ENCODE data around the gene DCDC2C.

DNA sequence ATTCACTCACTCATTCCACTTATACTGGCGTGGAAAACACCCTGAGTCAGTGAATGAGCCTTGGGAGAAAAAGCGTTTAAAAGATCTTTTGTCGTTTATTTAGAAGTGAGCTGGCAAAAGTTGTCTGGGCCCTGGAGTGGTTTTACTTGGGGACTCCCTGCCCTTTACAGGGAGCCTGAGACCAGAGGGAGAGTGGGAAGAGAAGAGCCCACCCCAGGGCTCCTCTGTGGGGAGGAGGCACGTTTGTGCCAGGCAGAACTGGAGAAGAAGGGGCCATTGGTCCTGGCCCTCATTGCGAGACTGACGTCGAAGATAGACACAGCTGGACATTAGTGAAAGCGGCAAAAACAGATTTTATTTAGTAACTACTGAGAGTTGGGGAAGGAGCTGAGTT is 25.7 kb downstream of the DCDC2C start:
- TF ChIP-seq, protein P1, sequence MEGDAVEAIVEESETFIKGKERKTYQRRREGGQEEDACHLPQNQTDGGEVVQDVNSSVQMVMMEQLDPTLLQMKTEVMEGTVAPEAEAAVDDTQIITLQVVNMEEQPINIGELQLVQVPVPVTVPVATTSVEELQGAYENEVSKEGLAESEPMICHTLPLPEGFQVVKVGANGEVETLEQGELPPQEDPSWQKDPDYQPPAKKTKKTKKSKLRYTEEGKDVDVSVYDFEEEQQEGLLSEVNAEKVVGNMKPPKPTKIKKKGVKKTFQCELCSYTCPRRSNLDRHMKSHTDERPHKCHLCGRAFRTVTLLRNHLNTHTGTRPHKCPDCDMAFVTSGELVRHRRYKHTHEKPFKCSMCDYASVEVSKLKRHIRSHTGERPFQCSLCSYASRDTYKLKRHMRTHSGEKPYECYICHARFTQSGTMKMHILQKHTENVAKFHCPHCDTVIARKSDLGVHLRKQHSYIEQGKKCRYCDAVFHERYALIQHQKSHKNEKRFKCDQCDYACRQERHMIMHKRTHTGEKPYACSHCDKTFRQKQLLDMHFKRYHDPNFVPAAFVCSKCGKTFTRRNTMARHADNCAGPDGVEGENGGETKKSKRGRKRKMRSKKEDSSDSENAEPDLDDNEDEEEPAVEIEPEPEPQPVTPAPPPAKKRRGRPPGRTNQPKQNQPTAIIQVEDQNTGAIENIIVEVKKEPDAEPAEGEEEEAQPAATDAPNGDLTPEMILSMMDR (IDR thresholded peaks at IDR 0.05; ENCODE audit: poor library complexity, severe bottlenecking), result no peak
- TF ChIP-seq POLR2AphosphoS5 (IDR thresholded peaks at IDR 0.05), result no peak
- TF ChIP-seq, protein P2, sequence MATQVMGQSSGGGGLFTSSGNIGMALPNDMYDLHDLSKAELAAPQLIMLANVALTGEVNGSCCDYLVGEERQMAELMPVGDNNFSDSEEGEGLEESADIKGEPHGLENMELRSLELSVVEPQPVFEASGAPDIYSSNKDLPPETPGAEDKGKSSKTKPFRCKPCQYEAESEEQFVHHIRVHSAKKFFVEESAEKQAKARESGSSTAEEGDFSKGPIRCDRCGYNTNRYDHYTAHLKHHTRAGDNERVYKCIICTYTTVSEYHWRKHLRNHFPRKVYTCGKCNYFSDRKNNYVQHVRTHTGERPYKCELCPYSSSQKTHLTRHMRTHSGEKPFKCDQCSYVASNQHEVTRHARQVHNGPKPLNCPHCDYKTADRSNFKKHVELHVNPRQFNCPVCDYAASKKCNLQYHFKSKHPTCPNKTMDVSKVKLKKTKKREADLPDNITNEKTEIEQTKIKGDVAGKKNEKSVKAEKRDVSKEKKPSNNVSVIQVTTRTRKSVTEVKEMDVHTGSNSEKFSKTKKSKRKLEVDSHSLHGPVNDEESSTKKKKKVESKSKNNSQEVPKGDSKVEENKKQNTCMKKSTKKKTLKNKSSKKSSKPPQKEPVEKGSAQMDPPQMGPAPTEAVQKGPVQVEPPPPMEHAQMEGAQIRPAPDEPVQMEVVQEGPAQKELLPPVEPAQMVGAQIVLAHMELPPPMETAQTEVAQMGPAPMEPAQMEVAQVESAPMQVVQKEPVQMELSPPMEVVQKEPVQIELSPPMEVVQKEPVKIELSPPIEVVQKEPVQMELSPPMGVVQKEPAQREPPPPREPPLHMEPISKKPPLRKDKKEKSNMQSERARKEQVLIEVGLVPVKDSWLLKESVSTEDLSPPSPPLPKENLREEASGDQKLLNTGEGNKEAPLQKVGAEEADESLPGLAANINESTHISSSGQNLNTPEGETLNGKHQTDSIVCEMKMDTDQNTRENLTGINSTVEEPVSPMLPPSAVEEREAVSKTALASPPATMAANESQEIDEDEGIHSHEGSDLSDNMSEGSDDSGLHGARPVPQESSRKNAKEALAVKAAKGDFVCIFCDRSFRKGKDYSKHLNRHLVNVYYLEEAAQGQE (IDR thresholded peaks at IDR 0.05; ENCODE audit: borderline replicate concordance), result no peak
